ENCODE results near the gene JAKMIP1. TPM values are rescaled to one million over a fixed set of nuclear protein-coding genes. Genes with fewer than 3 reads are reported as not detected.

Gene JAKMIP1
- total RNA-seq, 1 experiment from 2014 or later = not detected

GRCh38 chr4:6112606-6113290 is 87.6 kb downstream of the JAKMIP1 start:
- Histone ChIP-seq H2AFZ (ENCODE audit: low read depth, low read length, poor library complexity, severe bottlenecking) (no peak overlapping the region), H4K20me1 (ENCODE audit: insufficient read depth) (no peaks in the 10 kb centered on the region), H3K4me1 (ENCODE audit: control insufficient read depth in 1 of 2, insufficient read depth in 2 of 2, low read length in 2 of 2) (no peaks in the 10 kb centered on the region), H3K4me3 (replicated peaks in 1 of 2; ENCODE audit: low read depth in 1 of 2, low read length in 2 of 2) (no peak overlapping the region), H3K79me2 (ENCODE audit: insufficient read depth, low read length) (no peaks in the 10 kb centered on the region), H3K27ac (ENCODE audit: low read depth, low read length) (no peak overlapping the region), H3K36me3 (ENCODE audit: control insufficient read depth in 1 of 2, insufficient read depth in 2 of 2, low read length in 2 of 2) (no peaks in the 10 kb centered on the region), H3K9me2 (ENCODE audit: insufficient read depth) (no peaks in the 10 kb centered on the region), H3K9me3 (ENCODE audit: control insufficient read depth in 1 of 2, insufficient read depth in 1 of 2, low read depth in 1 of 2, low read length in 2 of 2) (no peaks in the 10 kb centered on the region), H3K4me2 (ENCODE audit: low read length) (no peak overlapping the region), H3K9ac (ENCODE audit: low read length) (no peak overlapping the region), H3K27me3 (ENCODE audit: insufficient read depth, low read length) (no peaks in the 10 kb centered on the region)
- ChIA-PET CTCF (no interaction called here), POLR2A (no interaction called here), RAD21 (ENCODE audit: low non-redundant PET in 1 of 2, low total read pairs in 2 of 2, uncharacterized antibody in 2 of 2, unreplicated experiment in 2 of 2) (no interaction called here)
- DNase-seq (ENCODE audit: low read depth, low spot score) (no peak), ATAC-seq (no peak)
- intact Hi-C loops (cut with micrococcal nuclease) = no loop called here
- no TSS peak for BruUV-seq (replicated peaks)
- TF ChIP-seq SIN3A (IDR thresholded peaks at IDR 0.05; ENCODE audit: low read depth) (no peak), ZNF274 (IDR thresholded peaks at IDR 0.05; ENCODE audit: low read depth, low read length) (no peak), MAX (IDR thresholded peaks at IDR 0.05) (no peak), ELF1 (IDR thresholded peaks at IDR 0.05; ENCODE audit: borderline replicate concordance, low read depth) (no peak), POLR2AphosphoS5 (IDR thresholded peaks at IDR 0.05; ENCODE audit: low read depth, low read length) (no peak), YY1 (IDR thresholded peaks at IDR 0.05; ENCODE audit: extremely low read depth, insufficient replicate concordance, low read depth, low read length) (no peak), CTCF (IDR thresholded peaks at IDR 0.05 in 2 of 3, conservative IDR thresholded peaks at IDR 0.05 in 1 of 3; ENCODE audit: borderline replicate concordance in 1 of 3, insufficient read depth in 1 of 3, low read depth in 2 of 3, low read length in 2 of 3) (no peak)
